H1 (cell line): ENCODE results near the gene ZNF532.

Experiments used
- CEBPB ChIP-seq: IDR thresholded peaks from 2 replicates; pipeline ENCODE4 v1.6.1; 2012; ENCODE audit warnings: low read depth, low read length
- CHD2 ChIP-seq: IDR thresholded peaks from 2 replicates; pipeline ENCODE4 v1.6.1; 2012; ENCODE audit warnings: low read length, improper control_type of control experiment
- GTF2F1 ChIP-seq: IDR thresholded peaks from 2 replicates; pipeline ENCODE4 v1.6.1; 2012; ENCODE audit warnings: low read depth, low read length, improper control_type of control experiment, borderline replicate concordance

- TF ChIP-seq CHD2 (no peak), GTF2F1 (no peak), CEBPB (no peak)
Observed at GRCh38 chr18:58947136-58947732, 82.6 kb downstream of the ZNF532 start.
